Measurements from ENCODE around the gene RECQL5.

Gene RECQL5

DNA sequence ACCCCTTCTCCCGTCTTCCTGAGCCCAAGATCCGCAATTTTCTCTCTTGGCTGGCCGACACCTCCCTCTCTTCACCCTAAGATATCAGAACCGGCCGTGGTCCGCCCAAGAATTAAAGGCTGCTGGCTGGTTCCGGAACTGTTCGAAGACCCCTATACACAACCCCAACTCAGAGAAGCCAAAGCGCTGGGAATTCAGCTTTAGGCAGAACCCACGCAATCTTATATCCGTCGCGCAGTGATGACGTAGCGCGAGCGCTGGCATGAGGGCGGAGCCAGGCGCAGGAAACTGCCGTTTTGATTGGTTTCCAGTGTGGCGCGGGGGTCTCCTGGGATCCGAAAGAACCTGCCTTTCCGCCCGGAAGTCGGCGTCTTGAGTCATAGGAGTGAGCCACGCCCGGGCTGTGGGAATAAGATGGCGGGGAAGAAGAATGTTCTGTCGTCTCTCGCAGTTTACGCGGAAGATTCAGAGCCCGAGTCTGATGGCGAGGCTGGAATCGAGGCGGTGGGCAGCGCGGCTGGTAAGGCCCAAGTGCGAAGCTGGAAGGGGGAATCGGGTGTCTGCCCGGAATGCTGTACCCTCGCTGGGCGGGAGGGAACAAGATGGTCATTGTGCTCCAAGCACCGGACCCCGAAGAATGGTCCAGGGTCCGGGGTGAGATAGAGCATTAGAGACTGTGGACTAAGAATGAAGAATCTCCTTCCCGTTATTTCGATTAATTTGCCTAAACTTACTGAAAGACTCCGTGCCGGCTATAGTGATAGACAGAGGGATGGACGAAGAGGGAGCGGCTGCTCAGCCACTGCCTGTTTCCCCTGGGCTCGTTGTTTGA lies at the start of gene RECQL5, which contains the start of gene SAP30BP:
Gene RECQL5 (minus strand): TSS at position 196 of the 832 bp plus-strand sequence. CDS start 597 bp downstream, outside the sequence.
Gene SAP30BP (plus strand): TSS at position 380 of the 832 bp plus-strand sequence. CDS start 35 bp downstream, at position 415.
- DNase-seq (ENCODE audit: low spot score) = peak; percentile 99

- no peak for DNase-seq (ENCODE audit: low spot score)
Observed at GRCh38 chr17:75712446-75712845, 45.5 kb upstream of the RECQL5 start.

DNA sequence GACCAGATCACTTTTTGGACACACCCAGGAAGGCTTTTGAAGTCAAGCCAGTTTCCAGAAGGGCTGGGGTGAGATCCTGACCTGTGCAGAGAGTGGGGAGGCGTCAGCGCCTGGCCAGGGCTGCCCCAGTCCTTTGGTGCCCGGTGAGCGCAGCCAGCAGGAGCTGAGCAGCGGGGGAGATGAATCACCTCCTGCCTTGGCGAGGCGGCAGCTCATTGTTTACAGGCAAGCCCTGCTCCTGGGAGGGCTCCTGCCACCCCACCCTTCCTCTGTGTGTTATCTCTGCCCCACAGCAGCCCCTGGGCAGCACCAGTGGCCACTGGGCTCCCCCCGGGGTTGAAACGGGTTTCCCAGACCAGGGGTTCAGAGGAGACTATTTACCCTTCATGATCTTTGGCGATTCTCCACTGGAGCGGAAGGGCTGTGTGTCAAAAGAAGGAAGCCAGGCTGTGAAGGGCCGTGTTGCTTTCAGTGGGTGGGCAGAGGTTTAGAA lies 40.2 kb upstream of the RECQL5 start:
- DNase-seq (ENCODE audit: low spot score) = peak; percentile 69

GRCh38 chr17:75706042-75706728 lies 39.2 kb upstream of the RECQL5 start:
- no peak for DNase-seq (ENCODE audit: low spot score)

GRCh38 chr17:75704963-75705875 lies 38.3 kb upstream of the RECQL5 start:
- no peak for DNase-seq (ENCODE audit: low spot score)

- DNase-seq (ENCODE audit: low spot score) = no peak
Observed at GRCh38 chr17:75703591-75703990, 36.6 kb upstream of the RECQL5 start.

DNA sequence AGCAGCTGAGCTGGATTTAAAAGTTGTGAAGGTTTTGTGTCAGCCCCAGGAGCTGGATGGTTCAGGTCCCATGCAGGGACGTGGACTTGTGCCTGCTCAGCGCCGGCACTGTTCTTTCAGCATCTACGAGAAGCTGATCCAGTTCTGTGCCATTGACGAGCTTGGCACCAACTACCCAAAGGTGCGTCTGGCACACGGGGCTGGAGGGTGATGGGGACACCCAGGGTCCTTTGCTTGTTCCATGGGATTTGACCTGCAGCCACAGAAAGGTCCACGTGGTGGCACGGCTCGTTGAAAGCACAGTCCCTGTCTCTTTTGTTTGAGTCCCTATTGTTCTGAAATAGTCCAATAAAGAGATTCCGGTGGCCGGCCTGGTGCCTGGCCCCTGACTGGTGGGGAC lies 36.2 kb upstream of the RECQL5 start:
- no peak for DNase-seq (ENCODE audit: low spot score)

GRCh38 chr17:75701288-75701687 lies 34.3 kb upstream of the RECQL5 start:
- no peak for DNase-seq (ENCODE audit: low spot score)

DNA sequence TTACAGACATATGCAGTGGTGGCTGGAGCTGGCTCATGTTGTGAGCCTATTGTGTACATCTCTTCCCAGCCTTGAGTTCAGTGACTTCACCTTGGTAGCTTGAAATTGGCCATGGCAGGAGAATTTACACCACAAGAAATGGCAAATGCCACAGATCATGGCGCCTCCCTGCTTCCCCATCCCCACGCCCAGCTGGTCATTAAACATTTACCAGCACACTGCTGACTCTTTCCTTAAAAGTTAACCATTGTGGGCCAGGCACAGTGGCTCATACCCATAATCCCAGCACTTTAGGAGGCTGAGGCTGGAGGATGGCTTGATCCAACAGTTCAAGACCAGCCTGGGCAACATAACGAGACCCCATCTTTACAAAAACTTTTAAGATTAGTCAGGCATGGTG lies 31.7 kb upstream of the RECQL5 start:
- no peak for DNase-seq (ENCODE audit: low spot score)

DNA sequence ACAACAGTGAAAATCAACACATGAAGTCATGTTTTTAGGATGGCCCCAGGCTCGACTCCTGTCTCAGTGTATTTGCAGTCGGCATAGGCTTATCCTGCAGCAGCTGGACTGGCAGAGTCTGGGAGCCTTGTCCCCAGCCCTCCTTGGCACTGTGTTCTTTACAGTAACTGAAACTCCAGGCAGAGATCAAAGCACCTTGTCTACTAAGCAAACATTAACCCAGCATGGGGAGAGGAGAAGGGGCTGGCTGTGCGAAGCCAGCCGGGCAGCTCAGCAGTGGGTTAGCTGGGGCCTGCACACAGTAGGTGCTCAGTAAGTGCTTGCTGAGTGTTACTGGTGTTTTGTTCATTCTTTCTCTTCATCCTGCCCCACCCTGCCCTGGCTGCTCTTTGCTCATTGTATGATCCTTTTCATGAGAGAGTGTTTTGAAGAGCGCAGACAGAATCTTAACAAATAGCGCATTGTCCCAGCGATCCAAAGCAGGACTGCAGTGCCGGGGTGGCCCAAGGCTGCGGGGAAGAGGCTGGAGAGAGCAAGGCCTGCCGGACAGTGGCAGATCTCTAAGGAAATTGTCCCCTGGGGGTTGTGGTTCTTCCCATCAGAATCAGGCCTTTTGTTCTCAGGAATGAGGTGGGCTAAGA lies 30.8 kb upstream of the RECQL5 start:
- no peak for DNase-seq (ENCODE audit: low spot score)

DNA sequence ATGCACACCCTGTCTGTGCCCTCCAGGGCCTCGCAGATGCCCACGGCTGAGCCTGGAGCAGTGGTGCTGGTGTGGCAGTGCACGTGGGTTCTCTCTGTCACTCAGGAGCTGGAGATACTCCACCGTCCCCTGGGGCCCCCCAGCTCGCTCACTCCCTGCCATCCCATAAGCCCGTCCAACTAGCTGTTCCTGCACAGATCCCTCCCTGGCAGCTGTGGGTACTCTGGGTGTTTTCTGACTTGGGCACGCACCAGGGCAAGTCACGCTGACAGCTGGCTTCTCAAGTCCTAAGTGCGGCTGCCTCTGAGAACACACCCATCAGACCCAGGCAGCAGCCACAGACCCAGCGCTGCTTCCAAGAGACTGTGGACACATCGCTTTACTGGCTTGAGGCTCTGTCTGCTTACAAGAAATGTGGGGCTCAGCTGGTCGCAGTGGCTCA lies 28.9 kb upstream of the RECQL5 start:
- DNase-seq (ENCODE audit: low spot score) = no peak

GRCh38 chr17:75695141-75695829 lies 28.3 kb upstream of the RECQL5 start:
- DNase-seq (ENCODE audit: low spot score) = no peak

DNA sequence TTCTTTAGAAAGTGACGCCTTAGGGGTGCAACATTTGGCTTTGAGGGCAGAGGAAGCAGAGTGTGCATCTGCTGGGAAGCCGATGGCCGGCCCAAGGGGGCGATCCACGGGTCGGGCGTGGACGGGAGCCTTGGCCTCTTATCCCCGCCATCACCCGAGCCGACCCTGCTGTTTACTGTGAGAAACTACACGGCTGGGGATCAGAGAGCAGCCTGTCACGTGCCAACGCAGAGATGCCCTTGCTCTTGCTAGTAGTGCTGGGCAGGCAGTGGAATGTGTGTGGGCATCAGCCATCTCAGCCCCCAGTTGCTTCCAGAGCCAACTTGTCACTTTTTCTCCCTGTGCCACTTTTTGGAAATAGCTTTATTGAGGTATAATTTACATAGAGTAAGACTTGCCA lies 27.6 kb upstream of the RECQL5 start:
- DNase-seq (ENCODE audit: low spot score) = no peak

DNA sequence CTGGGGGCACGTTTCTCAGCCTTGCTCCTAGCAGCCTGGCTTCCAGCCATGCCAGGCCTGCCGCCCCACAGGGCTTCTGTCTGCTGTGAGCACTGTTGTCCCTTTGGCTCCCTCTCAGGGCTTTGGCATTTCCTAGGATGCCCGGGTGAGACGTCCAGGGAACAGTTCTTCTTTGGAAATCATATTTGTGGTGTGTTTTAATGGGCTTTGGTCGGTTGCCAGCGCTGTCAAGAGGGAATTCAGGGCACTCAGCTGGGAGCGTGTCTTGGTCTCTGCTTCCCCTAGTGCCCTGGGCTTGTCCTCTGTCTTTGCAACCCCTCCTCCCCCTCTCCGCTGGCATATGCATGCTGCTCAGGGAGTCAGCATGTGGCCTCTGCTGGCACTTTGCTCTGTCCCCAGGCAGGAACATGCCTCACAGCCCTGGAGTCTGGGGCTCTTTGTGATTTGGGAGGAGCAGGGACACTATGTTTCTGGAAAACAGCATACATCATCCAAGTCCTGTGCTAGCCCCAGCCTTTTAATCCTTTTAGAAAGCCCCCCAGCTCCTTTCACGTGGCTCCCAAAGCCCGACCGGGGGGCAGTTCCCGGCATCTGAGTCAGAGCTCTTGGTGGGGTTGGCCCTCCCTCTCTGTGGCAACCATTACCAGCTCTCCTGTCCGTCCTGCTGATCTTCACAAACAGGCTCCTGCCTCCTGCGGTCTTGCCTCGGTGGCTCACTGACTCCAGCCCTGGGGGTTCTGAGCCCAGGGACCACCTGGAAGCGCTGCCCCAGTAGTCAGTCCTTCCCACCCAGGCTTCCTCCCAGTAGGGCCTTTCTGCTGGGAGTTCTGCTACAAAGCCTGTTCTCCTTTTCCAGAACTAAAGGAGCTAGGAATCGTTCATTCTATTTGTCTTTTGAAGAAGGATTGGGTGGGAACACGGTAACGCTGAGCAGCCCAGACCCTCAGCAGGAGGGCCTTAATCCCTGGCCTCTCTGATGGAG lies 26.8 kb upstream of the RECQL5 start:
- DNase-seq (ENCODE audit: low spot score) = no peak

DNA sequence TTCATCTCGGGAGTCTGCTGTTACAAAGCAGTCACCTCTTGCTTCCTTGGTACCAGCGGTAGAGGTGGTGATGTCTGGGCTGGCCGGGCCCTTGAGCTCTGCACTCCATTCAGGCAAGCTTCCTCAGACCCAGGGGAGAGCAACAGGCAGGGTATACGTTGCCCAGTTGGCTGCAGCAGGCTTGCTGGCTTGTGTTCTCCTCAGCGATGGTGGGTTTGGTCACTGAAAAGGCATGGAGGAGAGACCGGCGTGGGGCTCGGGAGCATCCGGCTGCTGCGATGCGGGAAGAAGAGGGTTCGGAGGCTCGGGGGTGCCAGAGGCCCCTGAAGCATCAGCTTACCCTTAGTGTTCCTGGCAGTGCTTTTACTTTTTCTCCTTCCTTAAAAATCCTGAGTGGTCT lies 26.0 kb upstream of the RECQL5 start:
- DNase-seq (ENCODE audit: low spot score) = no peak

DNA sequence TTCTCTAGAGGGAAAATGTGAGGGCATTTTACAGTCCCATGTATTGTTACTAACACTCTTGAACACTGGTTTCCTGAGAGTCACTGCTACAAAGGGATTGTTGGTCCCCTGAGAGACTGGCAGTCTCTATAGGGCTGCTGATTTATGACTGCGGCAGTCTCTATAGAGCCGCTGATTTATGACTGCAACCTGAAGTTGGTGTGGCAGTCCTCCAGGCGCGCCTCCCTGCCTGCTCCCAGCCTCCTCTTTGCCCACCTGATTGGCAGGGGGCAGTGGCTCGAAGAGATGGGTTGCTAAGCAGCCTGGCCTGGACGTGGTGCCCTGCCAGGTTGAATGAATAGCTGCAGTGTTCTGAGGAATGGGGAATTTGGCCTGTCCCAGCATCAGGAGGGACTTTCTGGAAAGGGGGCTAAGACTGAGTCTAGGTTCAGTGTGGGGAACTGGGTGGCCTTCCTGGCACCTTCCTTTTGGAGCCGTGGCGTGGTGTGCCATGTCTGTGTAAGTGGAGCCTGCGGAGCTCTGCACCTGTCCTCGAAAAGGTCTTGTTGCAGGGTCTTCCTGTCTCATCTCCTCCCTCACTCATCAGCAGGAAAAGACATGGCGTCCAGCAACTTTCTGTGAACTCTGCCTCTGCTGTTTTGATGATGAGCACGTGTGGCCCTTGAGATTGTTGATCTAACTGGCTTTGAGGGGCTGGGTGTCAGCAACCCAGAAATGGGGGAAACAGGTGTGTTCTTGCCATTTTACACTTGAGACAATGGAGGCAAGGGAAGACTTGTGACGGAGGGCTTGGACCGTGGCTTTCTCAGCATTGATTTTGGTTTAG lies 25.1 kb upstream of the RECQL5 start:
- no peak for DNase-seq (ENCODE audit: low spot score)

- no peak for DNase-seq (ENCODE audit: low spot score)
Observed at GRCh38 chr17:75691371-75691791, 24.4 kb upstream of the RECQL5 start.

- no peak for DNase-seq (ENCODE audit: low spot score)
Observed at GRCh38 chr17:75689441-75689873, 22.5 kb upstream of the RECQL5 start.
